HG02571 (cell line): Measurements from ENCODE around the gene CNTFR.
A peak's percentile ranks its signal among the peaks of the same experiment; 100 is the strongest.
"Not testable (repeated sequence)": the region's sequence is repeated elsewhere in the genome, so short reads cannot be mapped to it uniquely, and the experiment has no call there.

Source experiments
- ATAC-seq: cut with Tn5 transposase; IDR thresholded peaks from one replicate; pipeline ENCODE4 v1.9.1; 2021; ENCODE audit warnings: mild to moderate bottlenecking, moderate library complexity; ENCODE audit not compliant: unreplicated experiment

The CNTFR gene

GRCh38 chr9:34540827-34541226 is 48.7 kb downstream of the CNTFR start:
- no peak for ATAC-seq

- ATAC-seq = no peak
These were observed 52.8 kb downstream of the CNTFR start for GRCh38 chr9:34536685-34537084.

GRCh38 chr9:34532041-34532440 is 57.5 kb downstream of the CNTFR start:
- not testable (repeated sequence) for ATAC-seq

GRCh38 chr9:34526026-34526425 is 63.5 kb downstream of the CNTFR start:
- ATAC-seq = no peak

- ATAC-seq = no peak
These were observed 65.2 kb downstream of the CNTFR start for GRCh38 chr9:34524349-34524748.

- ATAC-seq = peak; percentile 88
These were observed 66.3 kb downstream of the CNTFR start, which contains the start of gene ENHO for GRCh38 chr9:34522971-34523797. Gene ENHO, minus strand, starts transcription at chr9:34522990. Its CDS starts 1,295 bp downstream, at chr9:34521695.

- ATAC-seq = no peak
These were observed 67.2 kb downstream of the CNTFR start for GRCh38 chr9:34522091-34522887.

- ATAC-seq = no peak
These were observed 68.0 kb downstream of the CNTFR start for GRCh38 chr9:34521406-34522045.

DNA sequence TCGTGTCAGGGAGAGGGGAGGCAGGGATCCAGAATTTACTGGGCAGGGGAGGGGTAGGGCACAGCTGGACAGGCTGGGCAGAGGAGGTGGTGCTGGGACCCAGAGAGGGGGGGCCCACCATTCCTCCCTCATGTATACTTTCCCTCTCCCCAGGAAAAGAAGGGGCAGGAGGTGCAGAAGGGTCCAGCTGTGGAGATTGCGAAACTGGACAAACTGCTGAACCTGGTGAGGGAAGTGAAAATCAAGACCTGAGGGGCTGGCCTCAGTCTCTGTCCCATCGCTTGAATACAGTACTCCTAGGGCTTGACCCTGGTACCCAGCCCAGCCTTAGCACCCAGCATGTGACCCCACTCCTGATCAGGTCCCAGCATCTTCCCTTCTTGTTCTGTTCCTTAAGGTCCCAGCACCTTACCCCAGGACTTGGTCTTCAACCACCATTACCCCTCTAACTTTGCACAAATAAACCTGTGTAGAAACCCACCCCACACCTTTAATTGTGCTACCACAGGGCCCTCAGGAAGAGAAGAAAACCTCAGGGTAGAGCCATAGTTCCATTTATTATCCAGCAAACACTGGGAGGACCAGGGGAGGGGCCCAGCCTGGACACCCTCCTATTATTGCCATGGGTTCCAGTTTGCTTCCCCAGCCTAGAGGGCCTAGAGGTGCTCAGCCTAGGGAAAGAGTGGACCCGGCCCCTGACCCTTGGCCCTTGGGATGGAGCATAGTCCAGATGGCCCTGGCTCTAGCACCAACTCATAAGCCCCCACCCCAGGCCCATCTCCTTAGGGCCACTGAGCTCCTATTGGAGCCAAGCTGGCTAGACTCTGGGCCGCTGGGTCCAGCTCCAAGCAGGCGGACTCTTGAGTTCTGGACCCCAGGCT is 68.8 kb downstream of the CNTFR start:
- ATAC-seq = no peak

DNA sequence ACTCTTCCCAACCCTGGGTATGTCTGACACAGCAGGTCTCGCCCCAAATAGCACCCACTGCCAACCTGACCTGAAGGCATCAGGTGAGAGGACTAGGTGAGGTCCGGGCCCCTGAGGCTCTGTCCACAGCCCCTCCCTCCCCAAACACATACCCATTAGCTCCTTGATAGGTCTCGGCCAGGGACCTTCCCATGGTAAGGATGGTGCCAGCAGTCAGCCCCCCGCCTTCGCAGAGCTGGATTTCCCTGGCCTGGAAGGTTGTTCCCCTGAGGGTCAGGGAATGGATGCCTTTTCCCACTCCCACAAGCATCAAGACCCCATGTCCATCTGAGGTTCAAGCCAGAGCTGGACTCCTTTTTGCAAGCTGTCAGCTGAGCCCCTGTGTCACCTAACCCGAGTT is 69.4 kb downstream of the CNTFR start:
- ATAC-seq = no peak

GRCh38 chr9:34519321-34520020 is 70.1 kb downstream of the CNTFR start:
- ATAC-seq = no peak

- ATAC-seq = no peak
These were observed 70.6 kb downstream of the CNTFR start for GRCh38 chr9:34518896-34519295.

- no peak for ATAC-seq
These were observed 71.4 kb downstream of the CNTFR start for GRCh38 chr9:34518110-34518616.

DNA sequence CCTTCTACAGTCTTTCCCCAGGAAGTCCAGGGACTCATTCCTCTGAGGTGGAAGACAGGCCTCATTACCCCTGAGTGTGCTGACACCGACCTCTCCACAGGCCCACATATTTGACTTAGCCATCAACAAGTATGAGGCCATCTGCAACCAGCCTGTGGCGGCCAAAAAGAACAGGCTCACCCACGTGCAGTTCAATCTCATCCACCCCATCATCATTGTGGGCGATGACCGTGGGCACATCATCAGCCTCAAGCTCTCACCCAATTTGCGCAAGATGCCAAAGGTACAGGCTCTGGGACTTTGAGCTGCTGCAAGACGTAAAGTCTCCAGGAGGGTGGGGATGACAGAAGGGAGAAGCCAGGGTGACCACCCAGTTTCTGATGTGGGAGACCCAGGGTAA is 72.3 kb downstream of the CNTFR start:
- ATAC-seq = no peak

GRCh38 chr9:34515959-34516358 is 73.6 kb downstream of the CNTFR start:
- no peak for ATAC-seq

DNA sequence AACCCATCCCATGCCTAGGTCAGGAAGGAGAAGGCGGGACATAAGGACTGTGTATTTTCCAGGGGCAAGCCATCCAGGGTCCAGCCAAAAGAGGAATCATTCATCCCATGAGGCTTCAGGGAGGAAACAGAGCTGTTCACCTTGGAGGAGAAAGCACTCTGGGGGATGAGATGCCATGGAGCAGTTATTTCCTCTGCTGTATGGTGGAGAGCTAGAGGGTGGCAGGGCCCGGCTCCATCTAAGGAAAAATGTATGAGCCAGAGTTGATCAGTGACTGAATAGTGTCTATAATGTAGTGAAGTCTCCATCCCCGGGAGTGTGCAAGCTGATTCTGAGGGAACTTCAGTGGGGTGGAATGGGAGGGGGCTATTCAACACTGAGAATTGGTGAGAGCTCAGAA is 74.7 kb downstream of the CNTFR start:
- no peak for ATAC-seq

DNA sequence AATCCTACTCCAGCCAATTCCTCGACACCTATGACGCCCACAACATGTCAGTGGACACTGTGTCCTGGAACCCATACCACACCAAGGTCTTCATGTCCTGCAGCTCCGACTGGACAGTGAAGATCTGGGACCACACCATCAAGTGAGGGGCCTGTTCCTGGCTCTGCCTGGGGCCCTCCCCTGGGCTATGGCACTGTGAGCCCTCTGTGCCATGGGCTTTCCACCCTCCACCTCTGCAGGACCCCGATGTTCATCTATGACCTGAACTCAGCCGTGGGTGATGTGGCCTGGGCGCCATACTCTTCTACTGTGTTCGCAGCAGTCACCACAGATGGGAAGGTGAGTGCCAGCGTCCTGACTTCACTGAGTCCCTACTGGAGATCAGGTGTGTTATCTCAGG is 75.1 kb downstream of the CNTFR start:
- no peak for ATAC-seq

- ATAC-seq = no peak
These were observed 75.8 kb downstream of the CNTFR start for GRCh38 chr9:34513567-34514214.
